ENCODE data around the gene PCIF1.
"Not testable (repeated sequence)": the region's sequence is repeated elsewhere in the genome, so short reads cannot be mapped to it uniquely, and the experiment has no call there.

PCIF1 gene

DNA sequence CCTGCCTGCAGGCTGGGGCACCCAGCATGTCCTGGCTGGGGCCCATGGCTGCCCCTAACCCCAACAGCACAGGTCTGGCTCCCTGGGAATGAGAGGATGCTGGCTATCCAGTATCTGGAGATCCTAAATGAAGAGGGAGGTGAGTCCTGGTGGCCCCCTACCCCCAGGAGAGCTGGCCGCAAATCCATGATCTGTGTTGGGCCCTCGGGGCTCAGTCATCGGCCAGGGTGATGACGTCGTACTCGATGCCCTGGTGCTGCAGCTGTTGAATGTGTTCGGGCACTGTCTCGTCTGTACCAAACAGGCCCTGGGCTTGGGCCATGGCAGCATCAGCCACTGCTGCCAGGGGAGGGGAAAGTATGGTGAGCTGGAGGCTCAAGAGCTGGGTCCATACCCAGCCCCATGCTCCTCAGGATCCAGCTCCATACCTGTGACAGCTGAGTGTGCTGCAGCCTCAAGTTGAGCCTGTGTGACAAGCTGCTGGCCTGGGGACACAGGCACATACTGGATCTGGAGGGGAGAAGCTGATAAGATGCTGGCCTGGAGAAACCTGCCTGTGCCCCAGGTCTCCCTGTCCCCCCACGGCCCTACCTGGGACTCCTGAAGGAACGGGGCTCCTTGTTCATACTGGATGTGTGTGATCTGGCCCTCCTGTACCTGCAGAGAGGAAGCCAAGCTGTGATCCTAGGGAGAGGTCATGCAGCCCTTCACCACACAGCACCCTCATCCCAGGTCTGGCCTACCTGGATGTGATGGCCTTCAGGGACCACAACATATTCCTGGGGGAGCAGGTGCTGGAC lies 14.5 kb downstream of the PCIF1 start:
- DNase-seq, result no peak

- DNase-seq, result no peak
These were observed 15.3 kb downstream of the PCIF1 start for GRCh38 chr20:45949542-45950329.

DNA sequence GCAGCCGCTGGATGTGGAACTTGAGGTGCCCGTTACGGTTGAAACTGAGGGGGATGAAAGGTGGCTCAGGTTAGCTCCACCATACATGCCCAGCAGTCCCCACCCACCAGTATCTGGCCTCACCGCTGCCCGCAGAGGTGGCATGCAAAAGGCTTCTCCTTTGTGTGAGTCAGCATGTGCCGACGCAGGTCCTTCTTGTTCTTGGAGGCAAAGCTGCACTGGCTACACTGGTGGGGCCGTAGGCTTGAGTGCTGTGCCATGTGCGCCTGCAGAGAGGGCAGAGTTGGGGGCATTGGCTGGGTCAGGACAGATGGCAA lies 15.8 kb downstream of the PCIF1 start:
- DNase-seq, result no peak

GRCh38 chr20:45951925-45952834 lies 17.7 kb downstream of the PCIF1 start:
- DNase-seq, result no peak

GRCh38 chr20:45952861-45953260 lies 18.4 kb downstream of the PCIF1 start:
- DNase-seq, result no peak

- DNase-seq, result no peak
These were observed 19.2 kb downstream of the PCIF1 start for GRCh38 chr20:45953672-45954071.

GRCh38 chr20:45956326-45956725 lies 21.8 kb downstream of the PCIF1 start:
- not testable (repeated sequence) for DNase-seq

- DNase-seq, result no peak
These were observed 22.8 kb downstream of the PCIF1 start for GRCh38 chr20:45957021-45957941.

GRCh38 chr20:45958593-45958992 lies 24.1 kb downstream of the PCIF1 start:
- DNase-seq, result no peak

DNA sequence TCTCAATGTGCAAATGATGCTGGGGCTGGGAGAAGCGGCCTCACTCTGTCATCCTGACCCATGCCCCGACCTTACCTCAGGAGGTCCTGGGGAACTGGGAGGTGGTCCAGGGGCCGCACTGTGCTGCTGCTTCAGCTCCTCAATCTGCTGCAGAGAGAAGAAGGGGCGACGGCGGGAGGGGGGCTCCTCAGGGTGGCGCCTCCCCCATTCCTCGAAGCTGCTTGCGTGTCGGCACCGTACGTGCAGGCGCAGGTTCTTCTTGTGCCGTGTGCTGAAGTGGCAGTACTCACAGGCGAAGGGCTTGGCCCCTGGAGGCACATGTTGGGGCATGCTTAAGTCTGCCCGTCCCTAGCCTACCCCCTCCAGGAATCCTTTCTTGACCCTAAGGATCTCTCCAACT lies 24.6 kb downstream of the PCIF1 start:
- no peak for DNase-seq

DNA sequence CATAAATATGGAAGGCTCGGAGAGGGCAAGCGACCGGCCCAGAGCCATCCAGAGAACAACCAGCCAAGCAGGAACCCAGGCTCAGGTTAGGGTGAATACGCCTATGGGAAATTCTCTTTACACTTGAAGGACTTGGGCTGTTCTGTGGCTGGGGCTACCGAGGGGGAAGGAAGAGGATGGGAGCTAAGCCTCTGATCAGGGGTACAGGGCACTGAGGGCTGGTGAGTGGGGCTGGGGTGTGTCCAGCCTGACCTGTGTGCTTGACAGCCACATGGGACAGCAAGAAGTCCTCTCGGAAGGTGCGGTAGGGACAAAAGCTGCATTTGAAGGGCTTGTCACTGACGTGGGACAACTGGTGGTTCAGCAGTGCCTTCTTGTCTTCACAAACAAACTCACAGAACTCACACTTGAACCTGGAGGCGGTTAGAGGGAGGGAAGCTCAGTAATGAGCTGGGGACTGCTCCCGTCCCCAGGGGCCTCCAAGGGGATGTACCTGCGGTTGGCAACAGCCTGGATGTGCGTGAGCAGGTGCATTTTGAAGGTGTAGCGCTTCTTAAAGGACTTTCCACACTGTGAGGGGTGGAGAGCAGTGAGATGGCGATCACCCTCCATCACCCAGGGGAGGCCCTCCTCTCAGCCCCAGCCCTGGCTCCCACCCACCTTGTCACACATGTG lies 25.6 kb downstream of the PCIF1 start:
- no peak for DNase-seq

DNA sequence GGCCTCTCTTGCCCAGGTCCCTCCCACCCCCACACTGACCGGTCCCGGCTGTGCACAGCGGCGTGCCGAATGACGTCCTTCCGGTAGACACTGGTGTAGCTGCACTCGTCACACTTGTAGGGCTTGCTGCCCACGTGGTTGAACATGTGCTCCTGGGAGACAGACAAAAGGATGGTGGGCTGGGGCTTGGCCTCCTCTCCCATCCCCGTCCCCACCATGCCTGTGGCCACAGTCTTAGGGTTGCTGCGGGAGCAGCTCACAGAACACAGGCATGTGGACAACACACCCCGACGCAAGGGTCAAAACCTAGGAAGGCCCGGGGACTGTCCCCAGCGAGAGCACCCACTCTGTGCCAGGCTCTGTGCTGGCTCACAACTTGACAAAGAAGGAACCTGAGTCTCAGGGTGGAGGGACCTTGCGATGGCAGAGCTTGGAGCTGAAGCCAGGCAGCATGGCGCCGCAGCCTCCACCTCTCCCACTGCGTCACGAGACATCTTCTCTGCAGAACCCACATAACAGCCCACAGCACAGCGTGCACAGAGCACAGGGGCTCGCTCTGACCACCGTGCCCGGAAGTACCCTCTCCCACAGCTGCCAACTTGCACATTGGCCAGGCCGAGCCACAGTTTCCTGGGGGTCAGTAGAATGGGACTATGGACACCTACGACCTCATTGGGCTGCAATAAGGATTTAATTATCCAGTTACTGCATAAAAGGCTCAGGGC lies 27.7 kb downstream of the PCIF1 start:
- no peak for DNase-seq

GRCh38 chr20:45963059-45964005 lies 28.8 kb downstream of the PCIF1 start:
- DNase-seq, result peak; percentile 70

- no peak for DNase-seq
These were observed 29.5 kb downstream of the PCIF1 start for GRCh38 chr20:45964006-45964400.

DNA sequence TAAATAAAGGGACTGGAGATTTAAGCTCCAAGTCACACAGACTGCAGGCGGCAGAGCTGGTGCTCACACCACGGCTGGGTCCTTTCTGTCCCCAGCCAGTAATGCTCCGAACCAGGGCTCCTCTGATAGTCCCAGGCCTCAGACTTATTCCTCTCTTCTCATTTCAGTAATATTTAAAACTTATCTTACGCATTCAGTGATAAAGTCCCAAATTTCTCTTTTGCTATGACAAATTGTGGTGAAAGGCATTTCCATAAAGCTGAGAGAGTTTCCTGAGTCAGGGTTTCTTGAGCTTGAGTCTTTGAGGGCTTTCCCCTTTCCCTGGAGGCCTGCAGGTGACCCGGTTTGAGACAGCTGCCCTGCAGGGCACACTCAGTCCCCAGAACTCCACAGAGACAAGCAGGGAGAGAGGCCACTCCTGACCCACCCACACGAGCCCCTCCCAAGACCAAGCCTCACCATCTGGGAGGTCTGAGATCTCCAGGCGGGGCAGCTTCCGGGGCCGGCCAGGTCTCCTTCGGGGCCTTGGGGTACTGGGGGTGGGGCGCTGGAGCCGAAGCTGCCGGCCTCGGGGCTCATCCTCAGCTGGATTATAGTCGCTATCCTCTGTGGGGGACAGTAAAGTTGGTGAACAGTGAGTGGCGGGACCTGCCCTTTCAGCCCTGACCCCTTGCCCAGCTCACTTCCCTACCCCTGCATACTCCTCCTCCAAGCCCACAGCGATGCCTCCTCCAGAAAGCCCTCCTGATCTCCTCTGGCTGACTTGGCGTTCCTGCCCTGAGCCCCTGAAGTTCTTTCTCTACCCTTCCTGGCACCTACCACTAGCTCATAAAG lies 30.9 kb downstream of the PCIF1 start:
- no peak for DNase-seq

GRCh38 chr20:45967551-45968080 lies 33.1 kb downstream of the PCIF1 start:
- DNase-seq, result no peak

GRCh38 chr20:45968081-45968671 lies 33.7 kb downstream of the PCIF1 start:
- DNase-seq, result no peak
